GM23248 (cell line): ENCODE results near the gene ETV5. TPM values are rescaled to one million over a fixed set of nuclear protein-coding genes. Genes with fewer than 3 reads are reported as not detected.

Experiments used
- DNase-seq: peaks from one replicate; pipeline ENCODE4 v3.0.0-alpha.2; 2015
- H2AFZ ChIP-seq: fragments of 200-600 bp; sonication (generic); 2 replicates; pipeline ENCODE4 v1.6.1; 2016; ENCODE audit warnings: antibody characterized with exemption
- H3F3A ChIP-seq: fragments of 200-600 bp; sonication (generic); 2 replicates; pipeline ENCODE4 v1.6.1; 2016; ENCODE audit warnings: mild to moderate bottlenecking, antibody characterized with exemption, mixed run types; ENCODE audit not compliant: insufficient read depth
- H3K27ac ChIP-seq: fragments of 200-600 bp; sonication (generic); 2 replicates; pipeline ENCODE4 v1.5.1; 2016; ENCODE audit warnings: mild to moderate bottlenecking
- H3K27me3 ChIP-seq: fragments of 200-600 bp; sonication (generic); replicated peaks from 2 replicates; pipeline ENCODE4 v1.6.1; 2016; ENCODE audit warnings: mild to moderate bottlenecking; ENCODE audit not compliant: insufficient read depth
- H3K36me3 ChIP-seq: fragments of 200-600 bp; sonication (generic); 2 replicates; pipeline ENCODE4 v1.6.1; 2016; ENCODE audit warnings: low read depth, mild to moderate bottlenecking
- H3K4me1 ChIP-seq: fragments of 200-600 bp; sonication (generic); 2 replicates; pipeline ENCODE4 v1.6.1; 2016; ENCODE audit warnings: mild to moderate bottlenecking; ENCODE audit not compliant: insufficient read depth
- H3K4me2 ChIP-seq: fragments of 200-600 bp; sonication (generic); one replicate; pipeline ENCODE4 v1.6.1; 2016; ENCODE audit warnings: mild to moderate bottlenecking; ENCODE audit not compliant: unreplicated experiment
- H3K4me3 ChIP-seq: fragments of 200-600 bp; sonication (generic); 2 replicates; pipeline ENCODE4 v1.5.1; 2016; ENCODE audit warnings: mild to moderate bottlenecking
- H3K79me2 ChIP-seq: fragments of 200-600 bp; sonication (generic); 2 replicates; pipeline ENCODE4 v1.6.1; 2016; ENCODE audit warnings: mild to moderate bottlenecking; ENCODE audit not compliant: insufficient read depth
- H3K9ac ChIP-seq: fragments of 200-600 bp; sonication (generic); 2 replicates; pipeline ENCODE4 v1.6.1; 2016; ENCODE audit warnings: mild to moderate bottlenecking
- H3K9me2 ChIP-seq: fragments of 200-600 bp; sonication (generic); 2 replicates; pipeline ENCODE4 v1.6.1; 2016; ENCODE audit warnings: mixed run types, mild to moderate bottlenecking, moderate library complexity; ENCODE audit not compliant: insufficient read depth
- H3K9me3 ChIP-seq: fragments of 200-600 bp; sonication (generic); one replicate; pipeline ENCODE4 v1.6.1; 2017; ENCODE audit warnings: low read depth
- H4K20me1 ChIP-seq: fragments of 200-600 bp; sonication (generic); 2 replicates; pipeline ENCODE4 v1.6.0; 2016; ENCODE audit not compliant: insufficient read depth
- EZH2 ChIP-seq: fragments of 200-600 bp; sonication (generic); IDR thresholded peaks from 2 replicates; pipeline ENCODE4 v1.6.1; 2018; ENCODE audit warnings: antibody characterized with exemption, mild to moderate bottlenecking; ENCODE audit not compliant: insufficient read depth, poor library complexity, severe bottlenecking
- EZH2phosphoT487 ChIP-seq: fragments of 200-600 bp; sonication (generic); IDR thresholded peaks from 2 replicates; pipeline ENCODE4 v1.6.1; 2018; ENCODE audit warnings: antibody characterized with exemption, moderate library complexity, mild to moderate bottlenecking, low read depth; ENCODE audit not compliant: insufficient read depth
- WGBS, 2 experiments: methylation state at CpG; one replicate each; pipeline ENCODE4 v1.1.6; 2015 to 2017; ENCODE audit warnings: low lambda C conversion rate in 2 of 2, low coverage in 1 of 2; ENCODE audit errors: missing lambda C conversion rate in 2 of 2; 5-methylcytosine and 5-hydroxymethylcytosine counted together
- in situ Hi-C: fragments of 300-500 bp; cut with MboI; formaldehyde crosslinking; loops from 2 replicates; pipeline ENCODE4 v1.15.0; 2020
- polyA plus RNA-seq: library from polyadenylated mRNA; unstranded; fragments of >200 nt; fragmentation: Nextera tagmentation; extraction: Ambion mirVana; gene quantifications from 2 replicates; pipeline ENCODE4 v1.2.1, GENCODE V29; 2016
- total RNA-seq: library from RNA; depleted of rRNA; stranded (reverse); fragments of >200 nt; shearing (Covaris generic); gene quantifications from 2 replicates; pipeline ENCODE4 v1.2.3, GENCODE V29; 2014

The ETV5 gene
- total and polyA plus RNA-seq, 2 experiments from 2014 or later: 44.0 to 47.5 TPM

DNA sequence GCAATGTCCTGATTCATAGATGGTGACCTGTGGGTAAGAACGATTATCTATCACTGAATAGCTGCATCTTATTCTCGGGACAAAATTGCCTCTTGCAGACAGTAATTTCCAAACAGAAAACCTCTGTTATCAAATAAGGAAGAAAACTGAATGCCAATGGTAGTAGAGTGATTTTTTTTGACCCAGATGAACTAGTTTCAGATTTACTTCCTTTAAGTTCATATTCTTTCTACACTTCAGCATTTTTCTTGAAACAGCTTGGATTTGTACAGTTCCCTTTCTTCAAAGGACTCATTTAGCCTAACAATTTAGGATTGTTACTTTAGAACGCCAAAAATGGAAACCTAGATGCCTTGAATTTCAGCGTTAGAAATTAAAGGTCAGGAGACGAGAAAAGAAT lies 14.6 kb downstream of the ETV5 start:
- H4K20me1 ChIP-seq: no peaks in the 10 kb centered on the region
- no peaks in the 10 kb centered on the region for H3K9me3 ChIP-seq
- H3K9me2 ChIP-seq: no peaks in the 10 kb centered on the region
- no peak overlapping the region for H3K4me2 ChIP-seq
- peaks cover 8% of the 10 kb centered on the region; the same call in 1 of the 2 replicates for H3K36me3 ChIP-seq
- H3F3A ChIP-seq: peaks cover 6% of the 10 kb centered on the region; the same call in 1 of the 2 replicates
- in situ Hi-C loops: no loop called here
- H2AFZ ChIP-seq: no peak overlapping the region
- H3K4me3 ChIP-seq: no peak overlapping the region
- 96 to 97% methylated on average over 5 of the region's 5 CpGs for WGBS, 2 experiments
- H3K79me2 ChIP-seq: no peaks in the 10 kb centered on the region
- no peak overlapping the region for H3K27ac ChIP-seq
- no peaks in the 10 kb centered on the region for H3K27me3 ChIP-seq
- TF ChIP-seq EZH2: no peak
- TF ChIP-seq EZH2phosphoT487: no peak
- no peak for DNase-seq
- no peak overlapping the region for H3K9ac ChIP-seq
- H3K4me1 ChIP-seq: peaks cover 20% of the 10 kb centered on the region

DNA sequence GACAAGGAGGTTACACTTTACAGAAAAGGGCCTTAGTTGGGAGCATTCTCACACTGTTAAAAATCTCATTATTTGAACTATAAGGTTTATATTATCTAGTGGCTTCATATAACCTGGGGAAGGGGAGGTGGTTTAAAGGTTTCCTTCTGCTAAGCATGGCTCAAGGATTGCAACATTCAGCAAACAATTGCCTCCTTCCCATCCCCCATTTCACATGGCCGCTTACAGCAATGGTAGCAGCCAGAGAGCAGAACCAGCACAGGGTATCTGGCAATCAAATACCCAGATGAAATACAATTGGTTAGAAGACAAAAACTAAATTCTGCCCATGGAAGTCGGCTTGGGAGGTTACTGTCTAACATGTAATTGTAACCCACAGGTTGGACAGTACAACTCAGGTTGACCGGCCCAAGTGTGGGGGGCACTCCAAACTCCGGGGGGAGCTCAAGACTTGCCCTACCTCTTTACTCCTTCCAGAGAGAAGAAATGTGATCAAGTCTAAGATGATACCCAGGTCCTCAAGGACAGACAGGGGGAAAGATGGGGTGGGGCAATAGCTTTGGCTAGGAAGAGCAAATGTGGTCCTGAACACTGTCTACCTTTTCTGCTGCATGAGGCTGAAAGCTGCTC lies 15.5 kb downstream of the ETV5 start:
- TF ChIP-seq EZH2 (no peak), EZH2phosphoT487 (no peak)
- Histone ChIP-seq H3K4me3 (no peak overlapping the region), H3K4me2 (no peak overlapping the region), H3K9ac (no peak overlapping the region), H4K20me1 (no peaks in the 10 kb centered on the region), H3K9me3 (no peaks in the 10 kb centered on the region), H3K36me3 (peaks cover 8% of the 10 kb centered on the region; the same call in 1 of the 2 replicates), H3K79me2 (no peaks in the 10 kb centered on the region), H3K27ac (no peak overlapping the region), H3F3A (peaks cover 3% of the 10 kb centered on the region; the same call in 1 of the 2 replicates), H3K4me1 (peaks cover 11% of the 10 kb centered on the region), H3K27me3 (no peaks in the 10 kb centered on the region), H2AFZ (no peak overlapping the region), H3K9me2 (no peaks in the 10 kb centered on the region)
- WGBS, 2 experiments: 75% methylated on average over 4 of the region's 4 CpGs
- DNase-seq: no peak
- in situ Hi-C loops: no loop called here

DNA sequence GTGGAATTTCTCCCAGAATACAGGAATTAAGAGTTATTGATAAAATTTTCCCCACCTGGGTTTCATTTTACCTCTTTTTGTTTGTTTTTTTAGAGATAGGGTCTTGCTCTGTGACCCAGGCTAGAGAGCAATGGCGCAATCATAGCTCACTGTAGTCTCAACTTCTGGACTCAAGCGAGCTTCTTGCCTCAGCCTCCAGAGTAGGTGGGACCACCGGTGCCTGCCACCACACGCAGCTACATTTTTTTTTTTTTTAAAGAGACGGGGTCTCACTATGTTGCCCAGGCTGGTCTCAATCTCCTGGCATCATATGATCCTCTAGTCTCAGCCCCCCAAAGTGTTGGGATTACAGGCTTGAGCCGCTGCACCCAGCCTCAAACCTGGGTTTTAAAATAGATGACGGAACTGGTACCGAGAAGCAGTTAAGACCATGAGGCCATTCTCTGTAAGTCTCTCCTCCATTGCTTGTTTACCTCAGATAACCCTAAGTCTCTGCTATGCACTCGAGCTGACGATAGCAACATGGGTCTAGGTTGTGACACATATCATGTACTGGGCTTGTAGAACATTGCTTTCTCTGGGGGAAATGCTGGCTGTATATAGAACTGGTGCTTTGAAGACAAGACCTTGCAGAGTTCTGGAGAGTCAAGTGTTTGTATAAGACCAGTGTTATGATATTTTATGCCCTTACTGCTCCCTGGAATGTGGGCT lies 16.4 kb downstream of the ETV5 start:
- Histone ChIP-seq H3K36me3 (peaks cover 14% of the 10 kb centered on the region; the same call in 1 of the 2 replicates), H4K20me1 (no peaks in the 10 kb centered on the region), H3K4me1 (peaks cover 3% of the 10 kb centered on the region), H3K27me3 (no peaks in the 10 kb centered on the region), H3K79me2 (no peaks in the 10 kb centered on the region), H3K9me3 (no peaks in the 10 kb centered on the region), H3K27ac (no peak overlapping the region), H2AFZ (no peak overlapping the region), H3K4me2 (no peak overlapping the region), H3K9me2 (no peaks in the 10 kb centered on the region), H3K4me3 (no peak overlapping the region), H3F3A (no peaks in the 10 kb centered on the region), H3K9ac (no peak overlapping the region)
- DNase-seq: no peak
- TF ChIP-seq EZH2: no peak
- TF ChIP-seq EZH2phosphoT487: no peak
- in situ Hi-C loops: no loop called here
- 91% methylated on average over 10 of the region's 10 CpGs for WGBS, 2 experiments

DNA sequence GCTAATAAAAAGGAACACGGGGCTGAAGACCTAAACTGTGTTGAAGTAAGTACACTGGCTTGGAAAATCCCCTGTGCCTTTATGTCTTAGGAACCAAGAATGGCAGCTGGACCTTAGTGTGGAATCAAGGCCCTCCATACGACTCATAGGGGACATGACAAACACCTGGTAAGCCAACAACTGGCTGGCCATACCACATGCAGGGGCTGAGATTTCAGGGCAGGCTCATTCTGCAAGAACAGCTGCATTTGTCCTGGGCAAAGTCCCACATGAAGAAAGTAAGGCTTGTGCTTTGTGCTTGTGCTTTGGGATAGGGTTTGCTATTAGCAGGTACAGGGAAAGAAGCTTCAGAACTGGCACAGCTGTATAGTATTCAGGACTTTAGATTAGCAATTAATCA lies 18.0 kb downstream of the ETV5 start:
- TF ChIP-seq EZH2 (no peak), EZH2phosphoT487 (no peak)
- Histone ChIP-seq H3K79me2 (0 out of 2 replicates have a peak, but pooled peaks cover 4% of the 10 kb centered on the region), H3K9me2 (no peaks in the 10 kb centered on the region), H3F3A (no peaks in the 10 kb centered on the region), H3K9me3 (no peaks in the 10 kb centered on the region), H3K9ac (no peak overlapping the region), H3K27me3 (no peaks in the 10 kb centered on the region), H3K4me2 (no peak overlapping the region), H3K4me1 (no peaks in the 10 kb centered on the region), H3K36me3 (peaks cover 17% of the 10 kb centered on the region; the same call in 1 of the 2 replicates), H3K27ac (no peak overlapping the region), H2AFZ (no peak overlapping the region), H3K4me3 (no peak overlapping the region), H4K20me1 (no peaks in the 10 kb centered on the region)
- in situ Hi-C loops: no loop called here
- WGBS, 2 experiments: 78 to 95% methylated on average over 2 of the region's 2 CpGs
- no peak for DNase-seq
